NCI-H774 (cell line): ENCODE measurements around the gene ARHGEF35.
"Not testable (repeated sequence)": the region's sequence is repeated elsewhere in the genome, so short reads cannot be mapped to it uniquely, and the experiment has no call there.

Experiments used
- DNase-seq: peaks from one replicate; lab custom pipeline; 2025; lab: John Stamatoyannopoulos, UW

Gene ARHGEF35

GRCh38 chr7:144178380-144179164, 17.1 kb downstream of the ARHGEF35 start:
- DNase-seq = not testable (repeated sequence)

- no peak for DNase-seq
These were observed 21.0 kb downstream of the ARHGEF35 start for GRCh38 chr7:144174613-144175012.

GRCh38 chr7:144171594-144172350, 23.9 kb downstream of the ARHGEF35 start:
- DNase-seq = not testable (repeated sequence)

GRCh38 chr7:144164784-144165183, 30.8 kb downstream of the ARHGEF35 start:
- DNase-seq = no peak

- no peak for DNase-seq
These were observed 36.8 kb downstream of the ARHGEF35 start for GRCh38 chr7:144158861-144159260.

- no peak for DNase-seq
These were observed 47.3 kb downstream of the ARHGEF35 start for GRCh38 chr7:144148224-144148827.

- no peak for DNase-seq
These were observed 51.2 kb downstream of the ARHGEF35 start for GRCh38 chr7:144144426-144144825.

GRCh38 chr7:144142187-144142586, 53.4 kb downstream of the ARHGEF35 start:
- no peak for DNase-seq

- DNase-seq = no peak
These were observed 58.1 kb downstream of the ARHGEF35 start for GRCh38 chr7:144137501-144137900.
